ENCODE data around the gene ABCA13. TPM values are rescaled to one million over a fixed set of nuclear protein-coding genes. Genes with fewer than 3 reads are reported as not detected.

The ABCA13 gene
- total and polyA plus RNA-seq, 2 donors from 2014 or later = 0.62 to 6.0 TPM

GRCh38 chr7:48355346-48355745 lies 184.1 kb downstream of the ABCA13 start:
- Histone ChIP-seq H3K36me3 (ENCODE audit: control insufficient read depth in 2 of 3, insufficient read depth in 3 of 3, low read length in 3 of 3) (no peaks in the 10 kb centered on the region), H3K4me1 (ENCODE audit: control insufficient read depth in 2 of 3, insufficient read depth in 2 of 3, low read depth in 1 of 3, low read length in 3 of 3) (no peaks in the 10 kb centered on the region), H3K27me3 (ENCODE audit: control insufficient read depth, insufficient read depth, low read length) (no peaks in the 10 kb centered on the region), H3K9ac (ENCODE audit: low read length in 3 of 3) (no peak overlapping the region), H3K4me3 (ENCODE audit: low read length in 3 of 3) (no peak overlapping the region), H3K27ac (ENCODE audit: low read depth in 2 of 2, low read length in 2 of 2) (no peak overlapping the region), H3K9me3 (ENCODE audit: control insufficient read depth in 2 of 3, insufficient read depth in 1 of 3, low read length in 3 of 3) (no peaks in the 10 kb centered on the region)
- DNase-seq (no peak), FAIRE-seq (no peak)
- TF ChIP-seq, protein P1, sequence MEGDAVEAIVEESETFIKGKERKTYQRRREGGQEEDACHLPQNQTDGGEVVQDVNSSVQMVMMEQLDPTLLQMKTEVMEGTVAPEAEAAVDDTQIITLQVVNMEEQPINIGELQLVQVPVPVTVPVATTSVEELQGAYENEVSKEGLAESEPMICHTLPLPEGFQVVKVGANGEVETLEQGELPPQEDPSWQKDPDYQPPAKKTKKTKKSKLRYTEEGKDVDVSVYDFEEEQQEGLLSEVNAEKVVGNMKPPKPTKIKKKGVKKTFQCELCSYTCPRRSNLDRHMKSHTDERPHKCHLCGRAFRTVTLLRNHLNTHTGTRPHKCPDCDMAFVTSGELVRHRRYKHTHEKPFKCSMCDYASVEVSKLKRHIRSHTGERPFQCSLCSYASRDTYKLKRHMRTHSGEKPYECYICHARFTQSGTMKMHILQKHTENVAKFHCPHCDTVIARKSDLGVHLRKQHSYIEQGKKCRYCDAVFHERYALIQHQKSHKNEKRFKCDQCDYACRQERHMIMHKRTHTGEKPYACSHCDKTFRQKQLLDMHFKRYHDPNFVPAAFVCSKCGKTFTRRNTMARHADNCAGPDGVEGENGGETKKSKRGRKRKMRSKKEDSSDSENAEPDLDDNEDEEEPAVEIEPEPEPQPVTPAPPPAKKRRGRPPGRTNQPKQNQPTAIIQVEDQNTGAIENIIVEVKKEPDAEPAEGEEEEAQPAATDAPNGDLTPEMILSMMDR (IDR thresholded peaks at IDR 0.05; ENCODE audit: borderline replicate concordance, extremely low read depth, insufficient read depth) = no peak
- intact Hi-C loops (cut with DNase I) = no loop called here

- Histone ChIP-seq H3K4me3 (ENCODE audit: low read length in 3 of 3) (no peak overlapping the region), H3K9ac (ENCODE audit: low read length in 3 of 3) (no peak overlapping the region), H3K36me3 (ENCODE audit: control insufficient read depth in 2 of 3, insufficient read depth in 3 of 3, low read length in 3 of 3) (no peaks in the 10 kb centered on the region), H3K4me1 (ENCODE audit: control insufficient read depth in 2 of 3, insufficient read depth in 2 of 3, low read depth in 1 of 3, low read length in 3 of 3) (no peaks in the 10 kb centered on the region), H3K9me3 (ENCODE audit: control insufficient read depth in 2 of 3, insufficient read depth in 1 of 3, low read length in 3 of 3) (no peaks in the 10 kb centered on the region), H3K27ac (ENCODE audit: low read depth in 2 of 2, low read length in 2 of 2) (no peak overlapping the region), H3K27me3 (ENCODE audit: control insufficient read depth, insufficient read depth, low read length) (no peaks in the 10 kb centered on the region)
- DNase-seq (peak in 1 of 5 donors; percentile 5), FAIRE-seq (no peak)
- intact Hi-C loops (cut with DNase I) = no loop called here
- TF ChIP-seq, protein P1 (IDR thresholded peaks at IDR 0.05; ENCODE audit: borderline replicate concordance, extremely low read depth, insufficient read depth) = no peak
These were observed 189.3 kb downstream of the ABCA13 start for GRCh38 chr7:48360574-48360973.

GRCh38 chr7:48363174-48363573 lies 191.9 kb downstream of the ABCA13 start:
- Histone ChIP-seq H3K27ac (ENCODE audit: low read depth in 2 of 2, low read length in 2 of 2) (no peak overlapping the region), H3K9me3 (ENCODE audit: control insufficient read depth in 2 of 3, insufficient read depth in 1 of 3, low read length in 3 of 3) (no peaks in the 10 kb centered on the region), H3K4me1 (ENCODE audit: control insufficient read depth in 2 of 3, insufficient read depth in 2 of 3, low read depth in 1 of 3, low read length in 3 of 3) (no peaks in the 10 kb centered on the region), H3K9ac (ENCODE audit: low read length in 3 of 3) (no peak overlapping the region), H3K36me3 (ENCODE audit: control insufficient read depth in 2 of 3, insufficient read depth in 3 of 3, low read length in 3 of 3) (no peaks in the 10 kb centered on the region), H3K4me3 (ENCODE audit: low read length in 3 of 3) (no peak overlapping the region), H3K27me3 (ENCODE audit: control insufficient read depth, insufficient read depth, low read length) (no peaks in the 10 kb centered on the region)
- DNase-seq (no peak), FAIRE-seq (no peak)
- TF ChIP-seq, protein P1 (IDR thresholded peaks at IDR 0.05; ENCODE audit: borderline replicate concordance, extremely low read depth, insufficient read depth) = no peak
- intact Hi-C loops (cut with DNase I) = no loop called here

- FAIRE-seq (no peak), DNase-seq (no peak)
- Histone ChIP-seq H3K36me3 (ENCODE audit: control insufficient read depth in 2 of 3, insufficient read depth in 3 of 3, low read length in 3 of 3) (no peaks in the 10 kb centered on the region), H3K27ac (ENCODE audit: low read depth in 2 of 2, low read length in 2 of 2) (no peak overlapping the region), H3K4me1 (ENCODE audit: control insufficient read depth in 2 of 3, insufficient read depth in 2 of 3, low read depth in 1 of 3, low read length in 3 of 3) (no peaks in the 10 kb centered on the region), H3K4me3 (ENCODE audit: low read length in 3 of 3) (no peak overlapping the region), H3K27me3 (ENCODE audit: control insufficient read depth, insufficient read depth, low read length) (no peaks in the 10 kb centered on the region), H3K9me3 (ENCODE audit: control insufficient read depth in 2 of 3, insufficient read depth in 1 of 3, low read length in 3 of 3) (no peaks in the 10 kb centered on the region), H3K9ac (ENCODE audit: low read length in 3 of 3) (no peak overlapping the region)
- intact Hi-C loops (cut with DNase I) = no loop called here
- TF ChIP-seq, protein P1 (IDR thresholded peaks at IDR 0.05; ENCODE audit: borderline replicate concordance, extremely low read depth, insufficient read depth) = no peak
These were observed 193.8 kb downstream of the ABCA13 start for GRCh38 chr7:48365010-48365409.
